ENCODE data around the gene CBLB.

DNA sequence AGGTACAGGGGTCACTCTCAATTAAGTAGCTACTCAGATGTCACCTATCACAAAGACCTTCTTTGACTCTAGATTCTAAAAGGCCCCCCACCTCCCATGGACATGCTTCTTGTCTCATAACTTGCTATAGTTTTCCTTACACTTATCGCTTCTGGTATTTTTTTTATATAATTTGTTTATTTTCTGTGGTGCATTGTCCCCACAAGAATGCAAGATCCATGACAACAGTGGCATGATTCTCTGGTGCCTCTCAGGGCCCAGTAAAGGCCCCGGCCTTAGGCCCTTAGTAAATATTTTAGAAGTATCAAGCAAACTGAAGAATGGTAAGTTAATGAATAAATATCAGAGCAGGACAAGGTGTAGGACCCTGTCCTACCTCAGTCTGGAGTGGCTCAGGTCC is 248.6 kb downstream of the CBLB start:
- TF ChIP-seq, protein P1, sequence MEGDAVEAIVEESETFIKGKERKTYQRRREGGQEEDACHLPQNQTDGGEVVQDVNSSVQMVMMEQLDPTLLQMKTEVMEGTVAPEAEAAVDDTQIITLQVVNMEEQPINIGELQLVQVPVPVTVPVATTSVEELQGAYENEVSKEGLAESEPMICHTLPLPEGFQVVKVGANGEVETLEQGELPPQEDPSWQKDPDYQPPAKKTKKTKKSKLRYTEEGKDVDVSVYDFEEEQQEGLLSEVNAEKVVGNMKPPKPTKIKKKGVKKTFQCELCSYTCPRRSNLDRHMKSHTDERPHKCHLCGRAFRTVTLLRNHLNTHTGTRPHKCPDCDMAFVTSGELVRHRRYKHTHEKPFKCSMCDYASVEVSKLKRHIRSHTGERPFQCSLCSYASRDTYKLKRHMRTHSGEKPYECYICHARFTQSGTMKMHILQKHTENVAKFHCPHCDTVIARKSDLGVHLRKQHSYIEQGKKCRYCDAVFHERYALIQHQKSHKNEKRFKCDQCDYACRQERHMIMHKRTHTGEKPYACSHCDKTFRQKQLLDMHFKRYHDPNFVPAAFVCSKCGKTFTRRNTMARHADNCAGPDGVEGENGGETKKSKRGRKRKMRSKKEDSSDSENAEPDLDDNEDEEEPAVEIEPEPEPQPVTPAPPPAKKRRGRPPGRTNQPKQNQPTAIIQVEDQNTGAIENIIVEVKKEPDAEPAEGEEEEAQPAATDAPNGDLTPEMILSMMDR (IDR thresholded peaks at IDR 0.05; ENCODE audit: borderline replicate concordance, extremely low read depth, low read length, poor library complexity, severe bottlenecking) = no peak
- TF ChIP-seq EZH2 (IDR thresholded peaks at IDR 0.05; ENCODE audit: borderline replicate concordance, low read depth, low read length, severe bottlenecking) = no peak
